HTR-8/SVneo (cell line): Measurements from ENCODE around the gene MAST4.
A peak's percentile ranks its signal among the peaks of the same experiment; 100 is the strongest.
"Not testable (repeated sequence)": the region's sequence is repeated elsewhere in the genome, so short reads cannot be mapped to it uniquely, and the experiment has no call there.

Source experiments
- DNase-seq: peaks from one replicate; pipeline ENCODE4 v3.0.0; 2011; ENCODE audit warnings: low spot score, mixed read lengths; ENCODE audit not compliant: insufficient read length
- FAIRE-seq: peaks from 2 replicates; lab custom pipeline; 2011; peaks lifted over from hg19 to GRCh38; lab: Jason Lieb, UNC

Gene MAST4

DNA sequence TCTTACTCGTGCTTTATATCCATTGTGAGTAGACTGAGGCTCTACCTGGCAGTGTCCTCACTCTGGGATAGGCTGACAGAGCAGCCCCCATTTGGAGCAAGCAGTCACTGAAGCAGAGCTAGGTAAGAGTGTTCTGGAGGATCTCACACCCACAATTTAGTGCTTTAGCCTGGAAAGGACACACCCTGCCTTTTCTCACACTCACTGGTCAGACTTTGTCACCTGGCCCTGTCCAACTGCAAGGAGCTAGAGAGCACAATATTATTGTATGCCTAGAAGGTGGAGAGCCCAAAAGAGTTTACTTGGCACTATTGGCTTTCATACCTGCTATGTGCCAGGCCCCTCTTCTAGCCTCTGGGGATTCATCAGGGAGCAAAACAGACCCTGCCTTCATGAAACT is 141.9 kb downstream of the MAST4 start:
- FAIRE-seq (no peak), DNase-seq (no peak)

DNA sequence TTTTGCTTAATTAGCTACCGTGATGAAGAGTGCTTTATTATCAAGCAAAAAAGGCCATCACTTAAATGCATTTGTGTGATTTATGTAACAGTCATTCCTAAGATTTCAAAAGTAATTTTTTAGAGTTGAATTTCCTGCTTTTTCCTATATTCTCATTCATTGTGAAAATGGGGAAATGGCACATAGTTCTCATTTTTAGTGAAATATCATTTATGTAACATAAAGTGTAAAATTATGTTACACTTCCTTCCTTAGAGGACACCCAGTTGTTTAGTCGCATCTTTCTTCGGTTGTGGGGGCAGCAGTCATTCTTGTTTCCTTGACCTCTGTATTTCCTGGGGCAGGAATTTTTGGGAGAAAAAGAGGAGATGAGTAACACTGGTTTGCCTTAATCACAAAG is 142.8 kb downstream of the MAST4 start:
- FAIRE-seq (no peak), DNase-seq (no peak)

DNA sequence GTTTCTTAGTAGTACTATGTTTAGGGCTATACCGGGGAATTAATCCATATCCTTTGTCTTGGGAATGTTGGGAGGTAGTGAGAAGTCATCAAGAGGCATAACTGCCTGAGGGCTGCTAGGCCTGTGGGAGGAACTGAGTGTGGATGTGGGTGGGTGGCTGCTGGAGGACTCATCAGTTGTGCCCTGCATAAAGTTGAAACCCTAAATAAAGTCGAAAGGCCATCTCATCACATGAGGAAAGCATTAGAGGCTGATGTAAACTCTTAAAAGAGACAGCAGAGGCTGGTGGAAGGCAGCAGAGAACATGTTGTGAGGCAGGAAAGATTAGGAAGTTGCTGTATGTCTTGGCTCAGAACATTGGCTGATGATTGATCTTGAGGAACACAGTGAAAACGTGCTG is 143.8 kb downstream of the MAST4 start:
- DNase-seq (no peak), FAIRE-seq (no peak)

DNA sequence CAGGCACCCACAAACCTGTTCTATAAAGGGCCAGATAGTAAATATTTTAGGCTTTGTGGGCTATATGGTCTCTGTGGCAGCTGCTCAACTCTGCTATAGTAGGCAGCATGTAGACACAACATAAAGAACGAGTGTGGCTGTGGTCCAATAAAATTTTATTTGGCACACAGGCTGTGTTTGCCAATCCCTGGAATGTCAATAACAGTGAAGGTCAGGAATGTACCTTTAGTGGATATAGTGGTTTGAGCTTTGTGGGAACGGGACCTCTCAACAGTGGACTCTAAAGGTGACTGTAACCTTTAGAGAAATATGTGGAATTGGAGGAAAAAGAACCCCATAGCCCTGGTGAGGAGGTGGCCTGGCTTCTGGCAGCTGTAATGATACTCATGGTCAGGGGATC is 145.2 kb downstream of the MAST4 start:
- no peak for FAIRE-seq
- no peak for DNase-seq

DNA sequence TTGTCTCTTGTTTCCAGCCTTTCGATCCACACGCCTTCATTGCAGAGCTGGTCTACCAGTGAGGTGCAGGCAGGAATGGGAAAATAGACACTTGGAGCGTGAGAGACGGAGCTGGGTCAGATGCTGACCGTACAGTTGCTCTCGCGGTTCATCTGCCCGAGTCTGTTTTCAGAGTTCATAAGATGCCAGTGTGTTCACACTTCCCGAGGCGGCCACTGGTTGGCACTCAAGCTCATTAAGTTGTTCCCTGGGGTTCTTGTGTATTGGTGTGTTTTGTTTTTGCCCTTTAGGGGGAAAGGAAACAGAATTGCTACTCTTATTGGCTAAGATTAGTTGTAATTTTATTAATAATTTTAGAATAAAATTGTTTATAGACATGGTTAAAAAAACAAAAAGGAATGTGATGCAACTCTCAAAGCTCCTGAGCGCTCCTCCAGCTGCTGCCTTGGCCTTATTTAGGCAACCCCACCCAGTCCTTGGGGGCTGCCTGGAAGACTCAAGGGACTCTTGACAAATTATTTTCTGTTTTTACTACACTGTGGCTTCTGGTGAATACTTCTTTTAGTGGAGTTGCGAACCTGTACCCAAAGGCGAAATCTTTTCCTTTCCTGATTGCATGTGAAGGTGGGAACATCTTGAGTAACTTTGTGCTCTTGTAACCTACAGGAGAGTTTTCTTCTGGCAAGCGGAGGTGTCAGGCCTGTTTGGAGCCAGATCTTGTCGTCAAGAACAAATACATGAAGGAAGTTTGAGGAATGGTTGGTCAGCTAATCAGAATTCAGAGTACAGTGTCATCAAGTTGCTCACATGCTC is 146.1 kb downstream of the MAST4 start:
- DNase-seq (no peak), FAIRE-seq (no peak)

DNA sequence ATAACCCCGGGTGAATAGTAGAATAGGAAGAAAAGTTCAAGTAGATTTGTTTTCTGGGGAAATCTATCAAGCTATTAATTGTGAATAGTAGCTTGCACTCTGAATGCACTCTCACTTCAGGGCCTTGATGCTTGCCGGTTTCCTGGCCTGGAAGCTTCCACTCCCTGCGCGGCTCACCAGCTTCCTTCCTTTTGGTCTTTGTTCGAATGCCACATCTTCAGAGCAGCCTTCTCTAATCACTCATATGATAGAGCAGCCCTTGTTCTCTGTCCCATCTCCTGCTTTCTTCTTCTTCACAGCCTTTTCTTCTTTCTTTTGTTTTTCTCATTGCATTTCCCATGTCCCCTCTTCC is 146.7 kb downstream of the MAST4 start:
- no peak for FAIRE-seq
- DNase-seq, result no peak

DNA sequence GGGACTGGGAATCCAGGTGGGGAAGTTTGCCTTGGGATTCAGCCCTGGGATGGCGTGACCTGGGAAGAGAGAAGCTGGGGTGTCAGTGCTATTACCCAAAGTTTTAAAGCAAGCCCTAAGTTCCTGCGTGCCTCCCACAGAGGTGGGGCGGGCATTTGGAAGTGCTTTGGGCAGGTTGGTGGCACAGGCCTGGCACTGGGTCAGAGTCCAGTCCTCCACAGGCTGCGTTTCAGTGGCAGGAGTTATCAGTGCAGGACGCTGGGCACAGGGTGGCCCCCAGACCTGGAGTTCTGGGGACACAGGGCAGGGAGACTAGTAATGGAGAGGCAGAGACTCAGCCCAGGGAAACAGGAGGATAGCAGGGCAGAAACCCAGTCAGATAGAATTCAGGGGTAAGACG is 147.2 kb downstream of the MAST4 start:
- DNase-seq (no peak), FAIRE-seq (no peak)

DNA sequence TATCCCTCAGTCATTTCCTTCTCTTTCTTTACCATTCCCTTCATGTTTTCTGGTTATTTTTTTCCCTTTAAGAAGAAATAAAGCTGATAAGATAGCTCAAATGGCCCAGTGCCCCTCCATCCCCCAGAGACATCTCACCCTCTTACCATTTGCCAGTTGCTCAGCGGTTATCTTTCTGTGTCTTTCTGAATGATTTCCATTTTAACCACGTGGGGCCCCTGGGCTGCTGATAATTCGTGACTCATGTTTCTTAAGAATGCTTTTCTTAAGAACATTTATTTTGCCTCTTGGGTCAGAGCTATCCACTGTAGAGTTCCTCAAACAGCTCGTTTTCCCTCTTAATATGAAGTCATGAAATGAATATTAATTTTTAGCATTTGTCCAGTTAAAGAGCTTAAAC is 147.8 kb downstream of the MAST4 start:
- DNase-seq (no peak), FAIRE-seq (no peak)

DNA sequence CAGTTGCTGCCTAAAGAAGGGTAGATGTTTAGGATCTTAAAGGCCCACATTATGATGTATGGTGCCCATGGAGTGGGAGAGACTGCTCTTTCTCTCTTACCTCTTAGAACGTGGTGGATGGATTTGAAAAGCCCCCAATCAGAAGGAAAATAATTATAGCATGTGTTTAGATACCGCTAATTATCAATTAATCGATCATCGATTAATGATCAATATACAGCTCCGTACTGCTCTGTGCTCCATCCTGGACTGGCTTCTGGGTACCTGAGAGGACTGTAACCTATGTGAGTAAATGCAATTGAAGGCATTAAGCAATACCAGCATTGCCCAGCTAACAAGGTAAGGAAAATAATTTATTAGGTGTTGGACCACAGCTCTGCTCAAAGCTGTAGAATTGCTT is 149.1 kb downstream of the MAST4 start:
- DNase-seq, result no peak

DNA sequence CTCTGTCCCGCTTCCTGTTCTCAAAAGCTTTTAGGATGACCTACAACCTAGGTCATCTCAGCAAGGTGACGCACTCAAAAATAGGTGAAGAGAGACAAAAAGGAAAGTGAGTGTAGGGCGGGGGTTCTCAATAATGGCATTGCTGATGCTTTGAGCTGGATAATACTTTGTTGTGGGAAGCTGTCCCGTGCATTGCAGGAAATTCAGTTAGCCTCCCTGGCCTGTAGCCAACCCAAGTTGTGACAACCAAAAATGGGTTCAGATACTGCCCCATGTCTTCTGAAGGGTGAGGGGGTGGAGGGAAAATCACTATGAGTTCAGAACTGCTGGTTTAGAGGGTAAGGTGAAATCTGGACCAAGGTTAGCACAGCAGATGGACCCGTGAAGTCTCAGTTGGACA is 151.4 kb downstream of the MAST4 start:
- DNase-seq, result no peak
- no peak for FAIRE-seq

More for the DNA sequence above, 149.1 kb downstream of the MAST4 start:
- FAIRE-seq, result no peak

DNA sequence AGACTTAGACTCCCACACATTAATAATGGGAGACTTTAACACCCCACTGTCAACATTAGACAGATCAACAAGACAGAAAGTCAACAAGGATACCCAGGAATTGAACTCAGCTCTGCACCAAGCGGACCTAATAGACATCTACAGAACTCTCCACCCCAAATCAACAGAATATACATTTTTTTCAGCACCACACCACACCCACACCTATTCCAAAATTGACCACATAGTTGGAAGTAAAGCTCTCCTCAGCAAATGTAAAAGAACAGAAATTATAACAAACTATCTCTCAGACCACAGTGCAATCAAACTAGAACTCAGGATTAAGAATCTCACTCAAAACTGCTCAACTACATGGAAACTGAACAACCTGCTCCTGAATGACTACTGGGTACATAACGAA is 156.5 kb downstream of the MAST4 start:
- not testable (repeated sequence) for DNase-seq, FAIRE-seq

DNA sequence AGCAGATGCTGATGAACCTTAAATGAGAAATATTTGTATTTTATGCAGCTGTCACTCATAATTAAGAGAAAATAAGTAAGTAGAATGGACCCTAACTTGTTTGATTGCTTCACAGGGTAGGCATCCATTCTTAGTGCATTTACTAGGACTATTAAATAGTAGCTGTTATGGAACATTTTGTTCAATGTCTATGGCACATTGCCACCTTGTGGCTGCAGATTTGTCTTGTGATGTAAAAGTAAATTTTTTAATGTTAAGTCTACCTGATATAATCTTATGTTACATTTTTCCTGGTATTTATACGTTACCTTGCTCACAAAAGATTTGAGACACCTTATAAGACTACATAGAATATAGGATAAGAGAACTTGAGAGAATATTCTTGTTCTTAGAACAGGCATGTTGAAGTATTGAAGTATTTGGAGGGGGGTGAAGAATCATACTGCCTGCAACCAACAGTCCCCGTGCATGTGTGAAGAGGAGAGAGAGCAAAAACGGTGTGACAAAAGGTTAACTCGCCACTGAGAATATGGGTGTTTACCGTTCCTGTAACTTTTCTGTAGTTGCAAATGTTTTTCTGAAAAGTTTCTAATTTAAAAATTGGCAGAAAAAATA is 161.1 kb downstream of the MAST4 start:
- peak; percentile 13 for FAIRE-seq
- DNase-seq, result peak; percentile 21

DNA sequence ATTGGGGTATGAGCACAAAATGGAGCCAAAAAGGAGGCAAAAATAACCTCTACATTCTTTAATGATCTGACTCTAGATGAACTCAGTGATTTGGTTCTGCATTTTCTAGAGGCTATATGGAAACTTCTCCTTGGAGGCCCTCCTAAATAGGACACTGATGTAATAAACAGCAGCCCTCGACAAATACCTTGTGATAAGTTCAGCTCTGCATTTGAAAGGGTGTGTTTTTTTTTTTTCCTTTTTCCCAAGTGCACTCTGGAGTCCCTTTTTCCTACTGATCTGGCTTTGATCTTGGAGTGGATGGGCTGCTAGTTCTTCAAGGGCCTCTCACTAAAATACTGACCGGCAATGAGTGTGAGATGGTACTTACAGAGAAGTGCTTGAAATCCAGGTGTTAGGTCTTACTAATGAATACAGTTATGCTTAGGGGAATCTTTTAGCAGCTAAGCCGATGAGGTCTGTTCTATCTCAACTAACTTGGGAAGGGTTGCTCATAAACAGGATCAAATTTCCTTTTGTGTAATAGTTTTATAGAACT is 161.7 kb downstream of the MAST4 start:
- DNase-seq, result no peak
- FAIRE-seq, result no peak

DNA sequence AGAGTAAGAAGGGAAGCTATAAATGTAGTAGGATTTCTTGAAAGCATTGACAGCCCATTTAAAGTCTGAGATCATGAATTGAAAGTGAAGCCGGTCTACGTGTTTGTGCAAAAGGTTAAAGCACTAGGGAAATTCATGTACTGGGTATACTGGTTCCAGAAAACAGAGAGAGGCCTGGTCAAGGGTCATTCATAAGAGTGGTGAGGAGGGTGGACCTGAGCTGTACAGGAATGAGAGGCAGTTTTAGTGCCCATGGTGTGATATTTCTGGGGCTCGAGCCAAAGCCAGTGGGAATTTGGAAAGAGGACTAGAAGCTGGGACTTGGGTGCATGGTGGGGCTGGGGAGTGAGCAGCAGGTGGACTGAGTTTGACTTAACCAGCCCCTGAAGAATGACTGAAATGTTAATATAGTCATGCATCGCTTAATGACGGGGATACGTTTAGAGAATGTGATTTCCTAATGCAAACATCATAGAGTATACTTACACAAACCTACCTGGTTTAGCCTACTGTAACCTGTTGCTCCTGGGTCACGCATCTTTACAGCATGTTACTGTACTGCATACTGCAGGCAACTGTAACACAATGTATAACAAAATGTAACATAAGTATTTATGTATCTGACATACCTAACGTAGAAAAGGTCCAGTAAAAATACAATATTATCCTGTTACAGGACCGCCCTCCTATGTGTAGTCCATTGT is 173.0 kb downstream of the MAST4 start:
- FAIRE-seq, result no peak
- no peak for DNase-seq

DNA sequence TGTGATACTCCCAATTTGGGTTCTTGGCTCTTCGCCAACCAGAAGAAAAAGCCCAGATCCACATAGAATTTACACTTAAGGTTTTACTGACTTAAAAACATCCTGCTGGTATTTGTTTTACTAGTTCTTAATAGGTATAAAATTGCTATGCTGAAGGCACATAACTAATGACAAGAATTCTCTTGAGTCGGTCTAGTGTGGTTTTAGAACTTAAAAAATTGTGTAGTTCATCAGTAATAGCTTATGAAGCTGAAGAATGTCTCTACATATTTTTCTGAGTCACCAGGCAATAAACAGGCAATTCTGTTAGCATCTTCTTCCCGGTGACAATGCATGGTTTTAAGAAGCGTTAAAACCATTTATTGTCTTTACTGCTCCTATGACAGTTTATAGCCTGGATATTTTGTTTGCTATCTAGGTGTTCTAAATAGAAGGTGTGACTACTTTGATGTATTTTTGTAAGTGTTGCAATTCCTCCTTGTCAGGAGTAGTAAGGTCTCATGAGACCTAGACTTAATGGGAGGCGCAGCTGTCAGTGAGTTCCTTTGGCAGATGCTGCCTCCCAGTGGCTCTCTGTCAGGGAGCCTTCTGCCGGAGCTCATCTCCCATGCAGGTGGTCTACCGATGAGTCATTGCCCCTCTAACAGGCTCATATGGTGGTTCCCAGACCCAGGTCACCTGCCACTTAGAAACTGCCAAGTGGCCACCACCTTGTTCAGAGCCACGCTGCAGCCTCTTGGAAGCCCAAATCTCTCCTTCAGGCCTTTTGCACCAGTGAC is 173.8 kb downstream of the MAST4 start:
- DNase-seq (peak; percentile 5), FAIRE-seq (no peak)

DNA sequence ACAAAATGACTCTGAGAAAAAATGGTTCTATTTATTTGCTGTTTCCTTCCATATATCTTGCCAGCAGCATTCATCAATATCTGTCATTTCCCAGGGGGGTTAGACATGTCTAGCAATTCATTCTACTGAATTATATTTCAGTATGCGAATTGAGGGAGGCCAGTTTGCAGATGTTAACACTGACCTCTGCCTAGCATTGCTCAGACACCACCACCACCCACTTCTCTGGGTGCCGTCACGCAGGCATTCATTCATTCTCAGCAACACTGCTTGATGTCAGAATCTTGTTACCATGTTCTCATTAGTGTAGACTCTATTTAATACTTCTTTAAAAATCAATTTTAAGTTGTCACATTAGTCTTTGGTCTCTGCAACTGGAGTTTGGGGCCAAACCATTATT is 181.7 kb downstream of the MAST4 start:
- DNase-seq (no peak), FAIRE-seq (no peak)

DNA sequence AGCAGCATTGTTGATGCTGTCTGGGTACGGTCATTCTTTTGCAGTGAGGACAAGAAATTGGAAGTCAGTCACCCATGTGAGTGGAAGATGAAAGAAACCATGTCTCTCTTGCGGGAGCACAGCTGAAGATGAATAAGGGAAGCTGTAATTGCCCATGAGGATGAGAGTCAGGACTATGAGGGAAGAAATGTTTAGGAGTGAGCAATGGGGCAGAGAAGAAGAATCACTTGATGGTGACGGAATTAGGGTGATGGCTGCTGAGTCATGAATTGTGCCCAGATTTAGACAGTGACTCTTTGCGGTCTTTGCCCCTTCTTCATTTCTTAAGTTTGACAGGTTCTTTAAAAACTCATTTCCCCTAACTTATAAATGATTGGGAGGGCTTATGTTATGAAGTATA is 183.3 kb downstream of the MAST4 start:
- DNase-seq (no peak), FAIRE-seq (no peak)

DNA sequence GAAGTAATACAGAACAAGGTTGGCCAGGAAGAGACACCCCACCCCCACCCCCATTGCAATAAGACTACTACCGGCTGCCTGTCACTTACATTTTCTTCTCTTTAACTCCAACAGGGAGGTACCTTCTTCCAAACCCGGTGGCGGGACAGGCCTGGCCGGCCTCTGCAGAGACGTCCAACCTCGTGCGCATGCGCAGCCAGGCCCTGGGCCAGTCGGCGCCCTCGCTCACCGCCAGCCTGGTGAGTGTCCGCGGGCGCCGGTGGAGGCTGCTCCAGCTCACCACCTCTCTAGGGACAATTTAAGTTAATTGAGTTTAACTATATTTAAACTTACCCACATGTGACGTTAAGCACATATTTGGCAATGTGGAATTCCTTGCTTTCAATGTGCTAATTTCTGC is 192.4 kb downstream of the MAST4 start:
- FAIRE-seq (no peak), DNase-seq (no peak)

DNA sequence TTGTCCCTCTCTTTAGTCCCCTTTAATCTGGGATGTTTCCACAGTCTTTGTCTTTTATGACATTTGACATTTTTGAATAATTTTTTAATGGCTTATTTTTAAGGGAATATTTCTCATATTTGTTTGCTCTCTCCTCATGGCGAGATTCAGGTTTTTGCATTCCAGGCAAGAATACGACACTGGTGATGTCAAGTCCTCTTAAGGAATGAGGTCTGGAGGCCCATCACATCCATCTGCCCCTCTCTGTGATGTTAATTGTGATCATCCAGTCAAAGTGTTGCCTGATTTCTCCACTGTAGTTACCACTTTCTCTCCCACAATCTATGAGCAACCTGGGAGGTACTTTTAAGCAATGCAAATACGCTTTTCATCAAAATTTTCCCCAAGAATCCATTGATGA is 193.2 kb downstream of the MAST4 start:
- FAIRE-seq, result no peak

DNA sequence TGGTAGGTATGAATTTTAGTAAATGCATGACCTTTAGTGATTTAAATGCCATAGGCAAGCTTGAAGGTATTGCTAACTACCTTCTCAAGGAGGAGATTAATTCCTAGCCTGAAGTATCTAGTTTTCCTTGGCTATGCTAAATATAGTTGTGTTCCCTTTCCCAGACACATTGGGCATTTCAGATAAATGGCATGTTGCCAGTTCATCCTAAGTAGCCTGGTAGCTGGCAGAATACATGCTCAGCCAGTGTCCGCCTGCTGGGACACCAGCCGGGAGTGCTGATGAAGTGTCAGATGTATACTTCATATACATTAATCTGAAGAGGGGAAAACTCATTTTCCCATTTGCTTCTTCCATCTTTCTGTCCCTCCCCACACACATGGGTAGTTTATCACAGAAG is 196.9 kb downstream of the MAST4 start:
- no peak for FAIRE-seq
- no peak for DNase-seq

More for the DNA sequence above, 193.2 kb downstream of the MAST4 start:
- no peak for DNase-seq
